ENCODE data around the gene STAB2. TPM values are rescaled to one million over a fixed set of nuclear protein-coding genes. Genes with fewer than 3 reads are reported as not detected.
A peak's percentile ranks its signal among the peaks of the same experiment; 100 is the strongest.

STAB2 gene
- total and polyA plus RNA-seq, 5 donors, result 0.06 to 0.23 (median 0.10) TPM; not detected in 1

GRCh38 chr12:103785243-103786031, 198.4 kb downstream of the STAB2 start:
- no peak for DNase-seq
- no peak for ATAC-seq
- Histone ChIP-seq H3K9me3 (ENCODE audit: control insufficient read depth, low read length) (no peaks in the 10 kb centered on the region), H3K27ac (ENCODE audit: low read length) (no peak overlapping the region), H3K27me3 (ENCODE audit: control insufficient read depth, insufficient read depth) (no peaks in the 10 kb centered on the region), H3K4me1 (ENCODE audit: control insufficient read depth, insufficient read depth, low read length) (no peaks in the 10 kb centered on the region), H3K4me3 (ENCODE audit: low read length) (no peak overlapping the region)
- WGBS, result 62% methylated on average over 4 of the region's 4 CpGs
- intact Hi-C loops (cut with DNase I), result no loop called here

- Histone ChIP-seq H3K9me3 (ENCODE audit: control insufficient read depth, low read length) (no peaks in the 10 kb centered on the region), H3K27ac (ENCODE audit: low read length) (no peak overlapping the region), H3K27me3 (ENCODE audit: control insufficient read depth, insufficient read depth) (no peaks in the 10 kb centered on the region), H3K4me1 (ENCODE audit: control insufficient read depth, insufficient read depth, low read length) (no peaks in the 10 kb centered on the region), H3K4me3 (ENCODE audit: low read length) (no peak overlapping the region)
- intact Hi-C loops (cut with DNase I), result no loop called here
- DNase-seq, result no peak
- ATAC-seq, result no peak
Observed at GRCh38 chr12:103786201-103786600, 199.1 kb downstream of the STAB2 start.

GRCh38 chr12:103791350-103791920, 204.4 kb downstream of the STAB2 start:
- DNase-seq, result no peak
- 77% methylated on average over 10 of the region's 10 CpGs for WGBS
- Histone ChIP-seq H3K9me3 (ENCODE audit: control insufficient read depth, low read length) (no peaks in the 10 kb centered on the region), H3K27me3 (ENCODE audit: control insufficient read depth, insufficient read depth) (no peaks in the 10 kb centered on the region), H3K27ac (ENCODE audit: low read length) (no peak overlapping the region), H3K4me1 (ENCODE audit: control insufficient read depth, insufficient read depth, low read length) (no peaks in the 10 kb centered on the region), H3K4me3 (ENCODE audit: low read length) (no peak overlapping the region)
- ATAC-seq, result no peak
- intact Hi-C loops (cut with DNase I), result no loop called here

- DNase-seq (no peak), ATAC-seq (no peak)
- intact Hi-C loops (cut with DNase I), result no loop called here
- Histone ChIP-seq H3K4me1 (ENCODE audit: control insufficient read depth, insufficient read depth, low read length) (no peaks in the 10 kb centered on the region), H3K27me3 (ENCODE audit: control insufficient read depth, insufficient read depth) (no peaks in the 10 kb centered on the region), H3K9me3 (ENCODE audit: control insufficient read depth, low read length) (no peaks in the 10 kb centered on the region), H3K27ac (ENCODE audit: low read length) (no peak overlapping the region), H3K4me3 (ENCODE audit: low read length) (no peak overlapping the region)
- WGBS, result 55% methylated on average over 3 of the region's 3 CpGs
Observed at GRCh38 chr12:103793046-103793445, 206.0 kb downstream of the STAB2 start.

GRCh38 chr12:103793512-103794045, 206.5 kb downstream of the STAB2 start:
- H3K9me3 ChIP-seq (ENCODE audit: control insufficient read depth, low read length), result no peaks in the 10 kb centered on the region
- ATAC-seq (no peak), DNase-seq (no peak)
- no peaks in the 10 kb centered on the region for H3K4me1 ChIP-seq (ENCODE audit: control insufficient read depth, insufficient read depth, low read length)
- no peak overlapping the region for H3K4me3 ChIP-seq (ENCODE audit: low read length)
- intact Hi-C loops (cut with DNase I), result no loop called here
- 76% methylated on average over 9 of the region's 9 CpGs for WGBS
- H3K27me3 ChIP-seq (ENCODE audit: control insufficient read depth, insufficient read depth), result no peaks in the 10 kb centered on the region
- H3K27ac ChIP-seq (ENCODE audit: low read length), result no peak overlapping the region

GRCh38 chr12:103794309-103795213, 207.5 kb downstream of the STAB2 start:
- 52% methylated on average over 4 of the region's 4 CpGs for WGBS
- Histone ChIP-seq H3K9me3 (ENCODE audit: control insufficient read depth, low read length) (no peaks in the 10 kb centered on the region), H3K4me3 (ENCODE audit: low read length) (no peak overlapping the region), H3K27me3 (ENCODE audit: control insufficient read depth, insufficient read depth) (no peaks in the 10 kb centered on the region), H3K27ac (ENCODE audit: low read length) (no peak overlapping the region), H3K4me1 (ENCODE audit: control insufficient read depth, insufficient read depth, low read length) (no peaks in the 10 kb centered on the region)
- intact Hi-C loops (cut with DNase I), result no loop called here
- DNase-seq (no peak), ATAC-seq (no peak)

- H3K4me3 ChIP-seq (ENCODE audit: low read length), result no peak overlapping the region
- ATAC-seq (no peak), DNase-seq (no peak)
- intact Hi-C loops (cut with DNase I), result no loop called here
- H3K9me3 ChIP-seq (ENCODE audit: control insufficient read depth, low read length), result no peaks in the 10 kb centered on the region
- H3K27me3 ChIP-seq (ENCODE audit: control insufficient read depth, insufficient read depth), result no peaks in the 10 kb centered on the region
- H3K4me1 ChIP-seq (ENCODE audit: control insufficient read depth, insufficient read depth, low read length), result peaks cover 6% of the 10 kb centered on the region
- WGBS, result 97% methylated on average over 4 of the region's 4 CpGs
- H3K27ac ChIP-seq (ENCODE audit: low read length), result no peak overlapping the region
Observed at GRCh38 chr12:103798586-103798985, 211.5 kb downstream of the STAB2 start.

GRCh38 chr12:103799504-103799856, 212.4 kb downstream of the STAB2 start:
- Histone ChIP-seq H3K27me3 (ENCODE audit: control insufficient read depth, insufficient read depth) (no peaks in the 10 kb centered on the region), H3K27ac (ENCODE audit: low read length) (no peak overlapping the region), H3K9me3 (ENCODE audit: control insufficient read depth, low read length) (no peaks in the 10 kb centered on the region), H3K4me3 (ENCODE audit: low read length) (no peak overlapping the region), H3K4me1 (ENCODE audit: control insufficient read depth, insufficient read depth, low read length) (peaks cover 6% of the 10 kb centered on the region)
- DNase-seq (no peak), ATAC-seq (no peak)
- 84% methylated on average over 4 of the region's 4 CpGs for WGBS
- intact Hi-C loops (cut with DNase I), result no loop called here

- H3K4me1 ChIP-seq (ENCODE audit: control insufficient read depth, insufficient read depth, low read length), result peaks cover 6% of the 10 kb centered on the region
- no peak overlapping the region for H3K27ac ChIP-seq (ENCODE audit: low read length)
- peak; percentile 68 to 91 (median 83) for DNase-seq
- intact Hi-C loops (cut with DNase I), result no loop called here
- no peaks in the 10 kb centered on the region for H3K9me3 ChIP-seq (ENCODE audit: control insufficient read depth, low read length)
- H3K27me3 ChIP-seq (ENCODE audit: control insufficient read depth, insufficient read depth), result no peaks in the 10 kb centered on the region
- peak; percentile 83 to 88 for ATAC-seq
- WGBS, result 15% methylated on average over 16 of the region's 16 CpGs
- no peak overlapping the region for H3K4me3 ChIP-seq (ENCODE audit: low read length)
Observed at GRCh38 chr12:103799857-103800771, 213.0 kb downstream of the STAB2 start.
